Natural killer cell (primary cell): ENCODE measurements around the gene CEND1. TPM values are rescaled to one million over a fixed set of nuclear protein-coding genes. Genes with fewer than 3 reads are reported as not detected.
A peak's percentile ranks its signal among the peaks of the same experiment; 100 is the strongest.

Experiments used
- ATAC-seq, 3 donors: fragments of 150-1000 bp in 2 of 3; fragments of 200-7000 bp in 1 of 3; cut with Tn5 transposase; 1 replicate in 1 of 3; 2 replicates in 2 of 3; pipeline ENCODE4 v1.10.0; 2021; ENCODE audit warnings: mild to moderate bottlenecking in 2 of 3, moderate library complexity in 2 of 3
- DNase-seq, 2 donors: peaks; one replicate each; pipeline versions ENCODE4 v3.0.0 to v3.0.0-alpha.2; 2013 to 2021; ENCODE audit warnings: mixed read lengths in 1 of 2
- H3K27ac ChIP-seq: one replicate; pipeline ENCODE4 v1.5.1; 2013; ENCODE audit warnings: mild to moderate bottlenecking, low read length
- H3K27me3 ChIP-seq: one replicate; pipeline ENCODE4 v1.6.1; 2013; ENCODE audit warnings: low read length; ENCODE audit not compliant: control insufficient read depth, insufficient read depth
- H3K36me3 ChIP-seq: one replicate; pipeline ENCODE4 v1.6.1; 2013; ENCODE audit warnings: low read length; ENCODE audit not compliant: control insufficient read depth, insufficient read depth
- H3K4me1 ChIP-seq: one replicate; pipeline ENCODE4 v1.6.1; 2013; ENCODE audit warnings: low read length; ENCODE audit not compliant: control insufficient read depth, insufficient read depth
- H3K4me3 ChIP-seq: one replicate; pipeline ENCODE4 v1.5.1; 2013; ENCODE audit warnings: low read length
- H3K9me3 ChIP-seq: one replicate; pipeline ENCODE4 v1.6.1; 2013; ENCODE audit warnings: low read length; ENCODE audit not compliant: control insufficient read depth, insufficient read depth
- H3K27ac Mint-ChIP-seq, 2 donors: one replicate each; pipeline ENCODE4 v1.8.0; 2022; ENCODE audit warnings: mild to moderate bottlenecking in 2 of 2, mixed read lengths in 2 of 2, moderate library complexity in 1 of 2
- H3K27me3 Mint-ChIP-seq, 2 donors: one replicate each; pipeline ENCODE4 v1.8.0; 2022; ENCODE audit warnings: low read depth in 2 of 2, mixed read lengths in 2 of 2
- H3K36me3 Mint-ChIP-seq: one replicate; pipeline ENCODE4 v1.8.0; 2022; ENCODE audit warnings: mixed read lengths
- H3K4me1 Mint-ChIP-seq, 2 donors: one replicate each; pipeline ENCODE4 v1.8.0; 2022; ENCODE audit warnings: mixed read lengths in 2 of 2
- H3K4me3 Mint-ChIP-seq: one replicate; pipeline ENCODE4 v1.8.0; 2022; ENCODE audit warnings: mild to moderate bottlenecking, moderate library complexity, mixed read lengths
- H3K9me3 Mint-ChIP-seq, 2 donors: one replicate each; pipeline ENCODE4 v1.8.0; 2022; ENCODE audit warnings: mixed read lengths in 2 of 2
- CTCF ChIP-seq: fragments of 200-600 bp; IDR thresholded peaks from one replicate; pipeline ENCODE4 v1.8.0; 2022; ENCODE audit warnings: antibody characterized with exemption
- WGBS: methylation state at CpG from one replicate; pipeline ENCODE4 v1.1.7; 2013; ENCODE audit warnings: missing lambda C conversion rate; ENCODE audit not compliant: insufficient coverage; 5-methylcytosine and 5-hydroxymethylcytosine counted together
- intact Hi-C: fragments of 100-400 bp; cut with micrococcal nuclease; formaldehyde crosslinking; loops from one replicate; pipeline ENCODE4 v1.14.2; 2022
- total RNA-seq, 4 donors: library from RNA; stranded (reverse); fragments of 120-200 nt in 1 of 4; gene quantifications; one replicate each; pipeline versions ENCODE4 v1.2.3 to v1.2.4, GENCODE V29; 2013 to 2022

The CEND1 gene
- total RNA-seq, 3 donors from 2014 or later (not counting 1 experiment from before 2014, with no cell fraction given), result not detected

DNA sequence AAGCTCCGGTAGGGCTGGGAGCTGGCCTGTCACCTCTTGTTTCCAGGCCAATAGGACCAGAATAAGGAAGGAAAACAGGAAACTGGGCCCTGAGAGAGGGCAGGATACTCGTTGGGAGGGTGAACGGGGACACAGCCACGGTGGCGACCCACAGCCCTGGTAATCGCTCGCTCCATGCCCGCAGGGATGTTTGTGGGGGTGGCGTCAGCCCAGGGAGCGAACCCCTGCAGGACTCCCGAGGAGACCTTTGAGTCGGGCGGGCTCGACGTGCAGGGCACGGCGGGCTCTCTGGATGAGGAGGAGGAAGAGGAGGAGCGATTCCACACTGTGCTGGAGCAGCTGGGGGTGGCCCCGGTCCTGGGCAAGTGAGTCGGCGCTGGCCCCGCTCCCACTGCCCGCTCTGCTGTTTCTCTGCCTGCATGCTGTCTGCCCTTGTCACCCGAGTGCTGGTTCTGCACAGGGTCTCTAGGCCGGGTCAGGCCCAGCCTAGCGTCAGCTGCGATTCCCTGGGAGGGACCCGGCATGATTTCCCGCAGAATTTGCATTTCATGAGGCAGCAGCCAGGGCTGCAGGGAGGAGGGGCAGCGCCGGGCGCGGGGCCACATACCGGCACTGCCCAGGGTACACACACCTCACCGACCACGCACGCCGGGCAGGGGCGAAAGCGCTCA lies 39.4 kb upstream of the CEND1 start:
- ATAC-seq, result no peak
- H3K4me1 ChIP-seq, result peaks cover 70% of the 10 kb centered on the region
- H3K27ac Mint-ChIP-seq, result no peak overlapping the region

DNA sequence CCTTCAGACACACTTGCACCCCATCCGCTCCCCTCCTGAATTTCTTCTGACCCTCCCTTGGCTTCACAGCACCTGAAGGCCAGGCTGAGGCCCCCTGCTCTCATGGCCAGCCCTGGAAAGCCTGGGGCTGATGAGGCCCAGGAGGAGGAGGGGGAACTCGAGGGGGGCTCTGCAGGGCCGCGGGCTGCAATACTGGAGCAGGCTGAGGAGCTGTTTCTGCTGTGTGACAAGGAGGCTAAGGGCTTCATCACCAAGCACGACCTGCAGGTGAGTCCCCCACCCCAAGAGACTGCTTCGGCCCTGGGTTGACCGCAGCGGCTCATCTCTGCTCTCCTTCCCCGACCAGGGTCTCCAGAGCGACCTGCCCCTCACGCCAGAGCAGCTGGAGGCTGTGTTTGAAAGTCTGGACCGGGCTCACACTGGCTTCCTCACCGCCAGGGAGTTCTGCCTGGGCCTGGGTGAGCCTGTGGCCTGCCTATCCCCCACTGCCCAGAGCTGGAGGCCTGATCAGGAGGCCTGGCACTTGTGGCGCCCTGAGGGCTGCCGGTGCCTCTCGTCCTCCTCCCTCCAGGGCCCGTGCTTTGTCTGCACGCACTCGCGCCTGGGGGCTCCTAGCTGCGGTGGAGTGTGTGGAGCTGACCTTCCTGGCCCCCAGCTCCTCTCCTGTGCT lies 38.8 kb upstream of the CEND1 start:
- Histone ChIP-seq H3K4me3 (no peak overlapping the region), H3K27me3 (peaks cover 19% of the 10 kb centered on the region), H3K36me3 (peaks cover 6% of the 10 kb centered on the region), H3K27ac (no peak overlapping the region), H3K9me3 (no peaks in the 10 kb centered on the region), H3K4me1 (peaks cover 64% of the 10 kb centered on the region)
- Mint-ChIP-seq H3K27ac (peak overlapping the region in 1 of 2 donors; percentile 52), H3K9me3 (no peaks in the 10 kb centered on the region), H3K27me3 (peaks cover 8 to 35% of the 10 kb centered on the region in 2 donors), H3K36me3 (no peaks in the 10 kb centered on the region), H3K4me3 (peak overlapping the region; percentile 76), H3K4me1 (peaks cover 0 to 37% of the 10 kb centered on the region in 2 donors)
- no peak for TF ChIP-seq CTCF
- ATAC-seq (no peak), DNase-seq (no peak)
- WGBS, result 76% methylated on average over 21 of the region's 21 CpGs
- intact Hi-C loops, result no loop called here

More for the DNA sequence above, 39.4 kb upstream of the CEND1 start:
- H3K27ac ChIP-seq, result no peak overlapping the region
- Mint-ChIP-seq H3K36me3 (no peaks in the 10 kb centered on the region), H3K9me3 (no peaks in the 10 kb centered on the region), H3K4me1 (peaks cover 0 to 37% of the 10 kb centered on the region in 2 donors), H3K27me3 (peaks cover 8 to 35% of the 10 kb centered on the region in 2 donors), H3K4me3 (peak overlapping the region; percentile 72)
- peaks cover 6% of the 10 kb centered on the region for H3K36me3 ChIP-seq
- no peaks in the 10 kb centered on the region for H3K9me3 ChIP-seq
- intact Hi-C loops, result no loop called here
- whole genome bisulfite sequencing, result 16% methylated on average over 40 of the region's 40 CpGs
- H3K4me3 ChIP-seq, result no peak overlapping the region
- peaks cover 19% of the 10 kb centered on the region for H3K27me3 ChIP-seq
- no peak for TF ChIP-seq CTCF
- no peak for DNase-seq

DNA sequence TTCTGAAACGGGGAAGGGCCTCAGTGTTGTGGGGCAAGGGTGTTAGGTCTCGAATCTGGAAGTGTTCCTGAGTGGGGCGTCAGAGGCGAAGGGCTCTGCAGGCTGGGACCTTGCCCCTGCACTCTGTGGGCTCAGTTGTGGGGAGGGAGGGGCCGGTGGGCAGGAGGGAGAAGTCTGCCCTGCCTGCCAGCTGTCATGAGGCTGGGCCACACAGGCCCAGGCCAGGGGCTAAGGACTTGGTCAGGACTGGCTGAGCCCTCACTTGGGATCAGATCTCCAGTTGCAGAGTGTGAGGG lies 38.0 kb upstream of the CEND1 start, which contains the start of gene CRACR2B:
TSS of gene CRACR2B (plus strand) at position 23 of the 296 bp plus-strand sequence. CDS start 689 bp downstream, outside the sequence.
- peak in 2 of 3 donors; percentile 26 to 46 for ATAC-seq
- no peak for DNase-seq
- Mint-ChIP-seq H3K9me3 (no peaks in the 10 kb centered on the region), H3K4me1 (peaks cover 0 to 37% of the 10 kb centered on the region in 2 donors), H3K4me3 (peak within 1 kb of the TSS; percentile 76), H3K27me3 (peaks cover 8 to 35% of the 10 kb centered on the region in 2 donors), H3K36me3 (no peaks in the 10 kb centered on the region), H3K27ac (peak within 1 kb of the TSS in 1 of 2 donors; percentile 52)
- Histone ChIP-seq H3K4me3 (peak within 1 kb of the TSS; percentile 23), H3K27ac (no peak within 1 kb of the TSS), H3K4me1 (peaks cover 59% of the 10 kb centered on the region), H3K9me3 (no peaks in the 10 kb centered on the region), H3K36me3 (peaks cover 6% of the 10 kb centered on the region), H3K27me3 (peaks cover 19% of the 10 kb centered on the region)
- no peak for TF ChIP-seq CTCF
- intact Hi-C loops, result no loop called here
- 51% methylated on average over 5 of the region's 5 CpGs for WGBS
